SK-N-SH (cell line): Measurements from ENCODE around the gene ACTL7A.

Experiments used
- CTCF ChIP-seq: fragments of 200-600 bp; sonication (generic); IDR thresholded peaks from 2 replicates; pipeline ENCODE4 v1.6.1; 2017; ENCODE audit warnings: antibody characterized with exemption, mild to moderate bottlenecking, moderate library complexity
- EP300 ChIP-seq, 2 experiments: IDR thresholded peaks; 2 replicates each; pipeline versions ENCODE4 v1.4.0 to v1.6.1; 2012; ENCODE audit warnings: borderline replicate concordance in 1 of 2, low read depth in 1 of 2, low read length in 1 of 2
- EZH2phosphoT487 ChIP-seq: fragments of 200-600 bp; sonication (generic); IDR thresholded peaks from 2 replicates; pipeline ENCODE4 v1.6.1; 2017; ENCODE audit warnings: low read depth, mixed run types, mild to moderate bottlenecking, antibody characterized with exemption, moderate library complexity, borderline replicate concordance
- FOXJ3 ChIP-seq: sonication (generic); formaldehyde crosslinking; IDR thresholded peaks from 2 replicates; pipeline ENCODE4 v1.5.1; 2020; ENCODE audit warnings: mild to moderate bottlenecking, missing genetic modification reagents
- GABPA ChIP-seq: IDR thresholded peaks from 2 replicates; pipeline ENCODE4 v1.4.0; 2012; ENCODE audit warnings: low read depth, mild to moderate bottlenecking
- IRF3 ChIP-seq: fragments of 150-350 bp; IDR thresholded peaks from 2 replicates; pipeline ENCODE4 v1.6.1; 2016; ENCODE audit warnings: mild to moderate bottlenecking, low read depth, low read length
- JUND ChIP-seq: IDR thresholded peaks from 2 replicates; pipeline ENCODE4 v1.4.0; 2012
- MAX ChIP-seq: IDR thresholded peaks from 2 replicates; pipeline ENCODE4 v1.4.0; 2012; ENCODE audit warnings: low read depth
- MEF2A ChIP-seq: IDR thresholded peaks from 2 replicates; pipeline ENCODE4 v1.4.0; 2012; ENCODE audit warnings: low read depth, borderline replicate concordance
- POLR2AphosphoS5 ChIP-seq: IDR thresholded peaks from 2 replicates; pipeline ENCODE4 v1.6.1; 2012; ENCODE audit warnings: low read depth, low read length
- RFX5 ChIP-seq: IDR thresholded peaks from 2 replicates; pipeline ENCODE4 v1.6.1; 2012; ENCODE audit warnings: mild to moderate bottlenecking, improper control_type of control experiment, low read length
- TAF1 ChIP-seq: IDR thresholded peaks from 2 replicates; pipeline ENCODE4 v1.6.1; 2012; ENCODE audit warnings: low read depth, mild to moderate bottlenecking, low read length, moderate library complexity, borderline replicate concordance
- TEAD4 ChIP-seq: IDR thresholded peaks from 2 replicates; pipeline ENCODE4 v1.4.0; 2012; ENCODE audit warnings: mild to moderate bottlenecking, borderline replicate concordance; ENCODE audit not compliant: insufficient read depth
- USF1 ChIP-seq: IDR thresholded peaks from 2 replicates; pipeline ENCODE4 v1.4.0; 2012; ENCODE audit warnings: low read depth, borderline replicate concordance

GRCh38 chr9:108845507-108845906 is 16.6 kb upstream of the ACTL7A start:
- TF ChIP-seq MEF2A (no peak), CTCF (no peak), IRF3 (no peak), TAF1 (no peak), JUND (no peak), FOXJ3 (no peak), POLR2AphosphoS5 (no peak), TEAD4 (no peak), RFX5 (no peak), EP300 (IDR thresholded peaks at IDR 0.05; ENCODE audit: borderline replicate concordance in 1 of 2, low read depth in 1 of 2, low read length in 1 of 2) (no peak), MAX (no peak), EZH2phosphoT487 (no peak), USF1 (no peak), GABPA (no peak)
